Dendritic cell treated with granulocyte-macrophage colony-stimulating factor and Interleukin-4, amounts not matched to agents 40 ng/mL and 50 ng/mL, for 4 days (primary cell): ENCODE results near the gene ATR.
"Not testable (repeated sequence)": the region's sequence is repeated elsewhere in the genome, so short reads cannot be mapped to it uniquely, and the experiment has no call there.

Experiments used
- H3K27ac Mint-ChIP-seq: one replicate; pipeline ENCODE4 v1.8.0; 2022; ENCODE audit warnings: mild to moderate bottlenecking, mixed read lengths
- H3K27me3 Mint-ChIP-seq: one replicate; pipeline ENCODE4 v1.8.0; 2022; ENCODE audit warnings: mild to moderate bottlenecking, mixed read lengths
- H3K36me3 Mint-ChIP-seq: one replicate; pipeline ENCODE4 v1.8.0; 2022; ENCODE audit warnings: low read depth, mixed read lengths
- H3K4me1 Mint-ChIP-seq: one replicate; pipeline ENCODE4 v1.8.0; 2022; ENCODE audit warnings: low read depth, mixed read lengths
- H3K4me3 Mint-ChIP-seq: one replicate; pipeline ENCODE4 v1.8.0; 2022; ENCODE audit warnings: mild to moderate bottlenecking, moderate library complexity, mixed read lengths
- H3K9me3 Mint-ChIP-seq: one replicate; pipeline ENCODE4 v1.8.0; 2022; ENCODE audit warnings: mixed read lengths
- intact Hi-C: fragments of 100-400 bp; cut with micrococcal nuclease; formaldehyde crosslinking; loops from one replicate; pipeline ENCODE4 v1.15.0; 2022

The ATR gene

DNA sequence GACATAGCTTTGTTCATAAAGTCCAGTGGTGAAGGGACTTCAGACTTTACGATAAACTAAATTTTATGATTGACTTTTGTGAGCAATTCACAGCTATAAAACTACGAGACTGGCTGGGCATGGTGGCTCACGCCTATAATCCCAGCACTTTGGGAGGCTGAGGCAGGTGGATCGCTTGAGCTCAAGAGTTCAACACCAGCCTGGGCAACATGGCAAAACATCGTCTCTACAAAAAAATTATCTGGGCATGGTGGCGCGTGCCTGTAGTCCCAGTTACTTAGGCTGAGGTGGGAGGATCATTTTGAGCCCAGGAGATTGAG lies 24.8 kb upstream of the ATR start:
- H3K4me3 Mint-ChIP-seq, H3K36me3 Mint-ChIP-seq, H3K27ac Mint-ChIP-seq, H3K4me1 Mint-ChIP-seq, H3K27me3 Mint-ChIP-seq, intact Hi-C loops, H3K9me3 Mint-ChIP-seq: not testable (repeated sequence)

DNA sequence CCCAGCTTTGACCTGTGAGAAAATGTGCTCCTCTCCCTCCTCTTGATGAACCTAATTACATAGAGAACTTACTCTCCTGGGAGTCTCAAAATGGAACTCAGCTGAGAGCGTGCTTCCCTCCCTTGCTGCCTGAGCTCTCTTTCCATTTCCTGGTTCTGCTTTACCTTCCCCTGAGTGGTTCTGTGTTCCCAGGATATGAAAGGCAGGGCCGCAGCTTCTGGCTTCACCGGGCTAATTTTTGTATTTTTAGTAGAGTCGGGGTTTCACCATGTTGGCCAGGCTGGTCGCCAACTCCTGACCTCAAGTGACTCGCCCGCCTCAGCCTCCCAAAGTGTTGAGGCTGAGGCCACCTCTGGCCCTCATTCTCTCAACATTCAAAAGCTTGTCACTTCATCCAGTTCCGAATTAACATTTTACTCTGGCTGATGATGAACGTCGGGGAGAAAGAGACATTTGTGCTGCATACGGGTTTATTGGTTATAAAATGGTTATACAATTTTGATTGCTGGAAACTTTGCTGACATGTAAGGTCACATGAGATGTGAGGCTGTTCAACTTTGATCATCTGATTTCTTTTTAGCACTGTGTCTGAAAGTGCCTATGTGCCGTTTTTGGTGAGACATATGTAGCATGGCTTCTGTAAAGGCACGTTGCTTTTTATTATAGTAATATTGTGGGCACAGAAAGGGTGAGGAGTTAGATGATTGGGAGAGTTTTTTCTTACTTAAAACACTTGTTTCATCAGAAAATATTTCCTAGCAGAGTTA lies 24.3 kb upstream of the ATR start:
- Mint-ChIP-seq H3K27me3 (peaks cover 2% of the 10 kb centered on the region), H3K36me3 (no peaks in the 10 kb centered on the region), H3K9me3 (no peaks in the 10 kb centered on the region), H3K4me3 (no peak overlapping the region), H3K27ac (no peak overlapping the region), H3K4me1 (no peaks in the 10 kb centered on the region)
- intact Hi-C loops, result no loop called here

DNA sequence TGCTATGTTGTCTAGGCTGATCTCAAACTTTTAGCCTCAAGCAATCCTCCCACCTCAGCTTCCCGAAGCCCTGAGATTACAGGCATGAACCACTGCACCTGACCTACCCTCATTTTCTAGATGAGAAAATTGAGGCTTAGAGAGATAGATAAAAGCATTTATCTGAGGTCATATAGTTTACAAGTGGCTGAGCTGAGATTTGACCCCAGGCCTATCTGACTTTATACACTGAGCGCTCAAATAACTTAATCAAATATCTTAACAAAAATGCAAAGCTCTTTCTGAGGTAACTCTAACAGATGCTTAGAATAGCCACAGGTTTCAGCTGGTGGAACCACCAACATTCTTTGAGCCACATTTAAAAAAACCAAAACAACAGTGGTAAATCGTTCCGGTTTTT lies 23.2 kb upstream of the ATR start:
- no peaks in the 10 kb centered on the region for H3K36me3 Mint-ChIP-seq
- peaks cover 11% of the 10 kb centered on the region for H3K27me3 Mint-ChIP-seq
- no peak overlapping the region for H3K27ac Mint-ChIP-seq
- H3K4me1 Mint-ChIP-seq, result no peaks in the 10 kb centered on the region
- intact Hi-C loops, result no loop called here
- H3K4me3 Mint-ChIP-seq, result no peak overlapping the region
- no peaks in the 10 kb centered on the region for H3K9me3 Mint-ChIP-seq

DNA sequence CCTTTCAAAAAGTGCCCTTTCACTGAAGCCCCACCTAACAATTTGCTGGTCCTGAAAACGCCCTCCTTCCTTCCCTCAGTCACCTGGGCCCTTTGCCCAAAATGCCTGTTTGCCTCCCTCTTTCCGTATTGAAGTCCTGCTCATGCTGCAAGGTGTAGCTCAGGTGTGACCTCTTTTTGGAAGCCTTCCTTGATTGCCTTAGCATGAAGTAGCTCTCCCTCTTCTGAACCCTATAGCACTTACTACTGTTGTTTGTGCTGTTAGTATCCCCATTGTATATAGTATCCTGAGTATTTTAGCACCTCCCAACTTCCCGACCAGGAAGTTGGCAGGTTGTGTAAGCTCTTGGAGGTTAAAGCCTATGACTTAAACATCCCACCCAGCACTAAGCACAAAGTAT lies 19.4 kb upstream of the ATR start:
- Mint-ChIP-seq H3K36me3 (peaks cover 6% of the 10 kb centered on the region), H3K27me3 (peaks cover 14% of the 10 kb centered on the region), H3K27ac (no peak overlapping the region), H3K4me3 (no peak overlapping the region), H3K4me1 (peaks cover 7% of the 10 kb centered on the region), H3K9me3 (no peaks in the 10 kb centered on the region)
- intact Hi-C loops, result loop anchor here (2.0 to 10.0 kb wide), 2 partner anchors 15 to 127 kb away; partner anchors contain the start of gene TRPC1

DNA sequence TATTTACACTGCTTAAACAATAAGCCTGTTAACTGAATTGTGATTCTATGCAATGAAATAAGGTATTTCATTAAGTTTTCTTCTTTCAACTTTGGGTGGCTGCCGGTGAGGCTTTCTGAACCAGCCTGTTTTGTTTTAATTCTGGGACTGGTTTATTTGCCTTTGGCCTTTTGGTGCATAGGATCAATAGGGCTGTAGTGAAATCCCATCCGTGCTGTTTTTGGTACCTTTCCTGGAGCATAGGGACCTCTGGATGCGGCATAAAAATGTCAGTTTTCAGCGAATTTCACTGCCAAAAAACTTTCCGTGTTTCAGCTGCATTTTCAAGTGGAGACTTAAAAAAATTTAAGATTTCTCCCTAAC lies 18.2 kb upstream of the ATR start:
- intact Hi-C loops, result loop anchor here (2.0 to 10.0 kb wide), 2 partner anchors 14 to 128 kb away; partner anchors contain the start of gene TRPC1
- peaks cover 16% of the 10 kb centered on the region for H3K27me3 Mint-ChIP-seq
- peaks cover 7% of the 10 kb centered on the region for H3K4me1 Mint-ChIP-seq
- H3K27ac Mint-ChIP-seq, result peak overlapping the region; percentile 79
- H3K36me3 Mint-ChIP-seq, result peaks cover 6% of the 10 kb centered on the region
- peak overlapping the region; percentile 94 for H3K4me3 Mint-ChIP-seq
- no peaks in the 10 kb centered on the region for H3K9me3 Mint-ChIP-seq

DNA sequence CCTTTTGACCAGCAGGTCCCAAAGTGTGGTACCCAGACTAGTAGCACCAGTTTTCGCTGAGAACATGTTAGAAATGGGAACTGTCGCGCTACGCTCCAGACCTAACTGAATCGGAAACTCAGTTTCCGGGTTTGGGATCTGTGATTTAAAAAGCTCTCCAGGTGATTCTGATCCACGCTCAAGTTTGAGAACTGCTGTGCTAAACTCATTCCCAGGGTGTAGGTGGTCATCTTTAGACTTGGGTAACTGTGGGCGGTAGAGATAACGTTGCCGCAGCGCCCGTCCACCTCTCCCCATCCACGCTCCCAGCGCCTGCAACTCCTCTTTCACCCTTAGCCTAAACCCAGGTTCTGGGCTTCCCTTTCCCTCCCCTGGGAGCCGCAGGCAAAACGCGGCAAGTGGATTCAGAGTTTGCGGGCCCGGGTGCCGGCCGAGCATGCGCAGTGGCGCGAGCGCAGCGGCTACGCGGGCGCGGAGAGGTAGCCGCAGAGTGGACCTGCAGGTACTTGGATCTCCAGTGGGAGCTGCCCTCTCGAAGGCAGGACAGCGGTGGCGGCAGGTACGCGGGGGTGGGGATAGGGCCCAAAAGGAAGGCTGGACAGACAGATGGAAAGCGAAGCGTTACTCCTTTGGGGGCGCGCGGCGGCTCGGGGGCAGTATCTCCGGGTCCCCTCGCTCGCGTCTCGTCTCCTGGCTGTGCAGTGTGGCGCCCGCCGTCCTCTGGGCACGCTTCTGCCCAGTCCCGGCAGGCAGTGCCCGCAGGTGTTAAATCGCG lies 17.6 kb upstream of the ATR start, which contains the start of gene PLS1:
Gene PLS1, plus strand, starts transcription at position 443 of the 775 bp plus-strand sequence. CDS start 67,845 bp downstream, outside the sequence.
- Mint-ChIP-seq H3K4me1 (peaks cover 7% of the 10 kb centered on the region), H3K4me3 (peak within 1 kb of the TSS; percentile 94), H3K27me3 (peaks cover 16% of the 10 kb centered on the region), H3K9me3 (no peaks in the 10 kb centered on the region), H3K27ac (peak within 1 kb of the TSS; percentile 79), H3K36me3 (peaks cover 6% of the 10 kb centered on the region)
- intact Hi-C loops, result loop anchor here (2.0 to 10.0 kb wide), 2 partner anchors 13 to 129 kb away; partner anchors contain the start of gene TRPC1

DNA sequence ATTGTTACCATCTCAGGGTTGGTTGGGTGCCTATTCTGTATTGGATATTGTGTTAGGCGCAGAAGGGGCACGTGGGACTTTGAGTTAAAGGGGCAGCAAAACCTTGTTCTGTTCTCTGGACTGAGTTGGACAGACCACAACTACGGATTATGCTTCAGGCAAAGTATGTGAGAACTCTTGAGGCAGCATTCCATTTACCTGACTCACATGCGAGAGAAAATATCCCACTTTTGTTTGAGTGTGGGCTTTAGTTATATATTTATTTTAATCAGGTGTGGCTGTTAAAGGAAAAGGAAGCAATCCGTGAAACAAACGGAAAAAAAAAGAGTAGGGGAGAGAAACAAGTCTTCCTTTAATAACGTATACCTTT lies 17.0 kb upstream of the ATR start:
- Mint-ChIP-seq H3K36me3 (peaks cover 6% of the 10 kb centered on the region), H3K4me1 (peaks cover 7% of the 10 kb centered on the region), H3K9me3 (no peaks in the 10 kb centered on the region), H3K4me3 (peak overlapping the region; percentile 94), H3K27ac (peak overlapping the region; percentile 79), H3K27me3 (peaks cover 16% of the 10 kb centered on the region)
- intact Hi-C loops, result loop anchor here (10.0 kb wide), 1 partner anchor 129 kb away; the partner anchor contains the start of gene TRPC1

DNA sequence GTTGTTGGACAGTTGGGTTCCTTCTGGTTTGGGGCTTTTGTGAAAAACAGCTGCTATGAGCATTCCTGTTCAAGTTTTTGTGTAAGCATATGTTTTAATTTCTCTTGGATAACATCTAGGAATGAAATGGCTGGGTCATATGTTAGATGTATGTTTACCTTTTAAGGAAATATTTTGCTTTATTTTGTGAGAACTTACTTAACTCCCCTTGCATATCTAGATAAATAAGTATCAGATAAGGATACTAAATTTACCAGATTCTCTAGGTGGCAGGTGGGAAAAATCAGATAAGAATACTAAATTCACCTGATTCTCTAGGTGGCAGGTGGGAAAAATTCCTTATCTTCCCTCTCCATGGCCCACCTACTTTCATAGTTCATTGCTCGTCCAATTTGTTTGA lies 16.6 kb upstream of the ATR start:
- intact Hi-C loops, result loop anchor here (10.0 kb wide), 1 partner anchor 130 kb away; the partner anchor contains the start of gene TRPC1
- no peak overlapping the region for H3K4me3 Mint-ChIP-seq
- H3K4me1 Mint-ChIP-seq, result peaks cover 7% of the 10 kb centered on the region
- no peaks in the 10 kb centered on the region for H3K9me3 Mint-ChIP-seq
- H3K27me3 Mint-ChIP-seq, result peaks cover 16% of the 10 kb centered on the region
- no peak overlapping the region for H3K27ac Mint-ChIP-seq
- peaks cover 6% of the 10 kb centered on the region for H3K36me3 Mint-ChIP-seq

DNA sequence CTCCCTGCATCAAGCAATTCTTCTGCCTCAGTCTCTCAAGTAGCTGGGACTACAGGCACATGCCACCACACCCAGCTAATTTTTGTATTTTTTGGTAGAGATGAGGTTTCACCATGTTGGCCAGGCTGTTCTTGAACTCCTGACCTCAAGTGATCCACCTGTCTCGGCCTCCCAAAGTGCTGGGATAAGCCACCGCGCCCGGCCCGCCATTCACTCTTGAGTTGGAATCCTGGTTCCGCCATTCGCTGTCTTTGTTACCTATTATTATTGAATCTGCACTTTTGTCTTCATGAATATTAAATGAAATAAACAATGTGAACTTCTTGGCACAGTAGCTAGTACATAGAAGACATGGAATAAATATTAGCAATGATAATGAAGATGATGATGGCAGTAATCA lies 13.7 kb upstream of the ATR start:
- H3K27ac Mint-ChIP-seq, H3K36me3 Mint-ChIP-seq, H3K9me3 Mint-ChIP-seq, H3K4me1 Mint-ChIP-seq, H3K4me3 Mint-ChIP-seq: not testable (repeated sequence)
- intact Hi-C loops, result loop anchor here (10.0 kb wide), 1 partner anchor 133 kb away; the partner anchor contains the start of gene TRPC1
- peaks cover 10% of the 10 kb centered on the region for H3K27me3 Mint-ChIP-seq

DNA sequence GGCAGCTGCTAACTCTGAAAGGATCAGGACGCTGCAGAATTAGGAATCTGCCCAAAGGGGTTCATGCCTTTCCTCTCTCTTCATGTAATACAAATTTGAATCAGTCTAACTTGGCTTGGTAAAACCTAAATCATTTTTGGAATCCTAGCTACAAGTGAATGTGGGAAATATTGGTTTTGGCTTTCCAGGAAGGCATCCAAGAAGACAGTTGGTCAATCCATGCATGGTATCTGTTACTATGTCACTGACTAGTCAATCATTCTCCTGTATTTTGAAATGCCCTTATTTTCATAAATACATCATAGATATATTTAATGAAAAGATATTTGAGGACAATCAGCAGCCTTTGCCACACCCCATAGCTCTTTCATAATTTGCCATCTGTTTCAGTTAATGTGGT lies 10.2 kb upstream of the ATR start:
- H3K27ac Mint-ChIP-seq, result no peak overlapping the region
- no peaks in the 10 kb centered on the region for H3K9me3 Mint-ChIP-seq
- peaks cover 2% of the 10 kb centered on the region for H3K27me3 Mint-ChIP-seq
- H3K4me1 Mint-ChIP-seq, result no peaks in the 10 kb centered on the region
- H3K4me3 Mint-ChIP-seq, result no peak overlapping the region
- intact Hi-C loops, result loop anchor here (5.0 kb wide), 4 partner anchors 94 to 399 kb away; no protein-coding TSS in a partner anchor
- H3K36me3 Mint-ChIP-seq, result no peaks in the 10 kb centered on the region

DNA sequence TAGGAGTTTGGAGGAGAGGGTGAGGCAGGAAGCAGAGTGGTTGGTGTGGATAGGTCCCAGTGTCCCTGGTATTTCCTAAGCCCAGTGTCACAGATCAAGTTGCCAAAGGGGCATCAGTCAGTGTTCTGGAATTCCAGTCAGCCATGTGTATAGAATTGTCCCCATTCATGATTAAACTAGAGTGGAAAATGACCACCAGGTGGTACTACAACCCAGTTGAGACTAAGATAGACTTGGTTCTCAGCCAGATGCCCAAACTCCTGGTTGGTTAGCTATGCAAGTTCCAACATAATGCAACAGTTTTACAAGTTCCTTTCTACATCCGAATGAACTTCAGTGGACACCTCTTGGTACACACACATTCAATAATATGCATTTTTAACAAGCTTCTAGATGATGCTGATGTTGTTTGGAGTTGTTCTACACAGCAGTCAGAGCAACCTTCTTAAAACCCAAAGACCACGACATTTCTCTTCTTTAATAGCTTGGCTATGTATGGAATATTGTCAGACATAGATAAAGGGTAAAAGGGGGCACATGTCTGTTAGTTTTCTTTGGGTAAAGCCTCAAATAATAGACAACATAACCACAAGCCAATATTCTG lies 8.4 kb upstream of the ATR start:
- intact Hi-C loops, result loop anchor here (5.0 kb wide), 4 partner anchors 95 to 400 kb away; no protein-coding TSS in a partner anchor
- no peaks in the 10 kb centered on the region for H3K4me1 Mint-ChIP-seq
- H3K27ac Mint-ChIP-seq, result no peak overlapping the region
- H3K36me3 Mint-ChIP-seq, result no peaks in the 10 kb centered on the region
- no peaks in the 10 kb centered on the region for H3K9me3 Mint-ChIP-seq
- H3K27me3 Mint-ChIP-seq, result peaks cover 5% of the 10 kb centered on the region
- H3K4me3 Mint-ChIP-seq, result no peak overlapping the region

DNA sequence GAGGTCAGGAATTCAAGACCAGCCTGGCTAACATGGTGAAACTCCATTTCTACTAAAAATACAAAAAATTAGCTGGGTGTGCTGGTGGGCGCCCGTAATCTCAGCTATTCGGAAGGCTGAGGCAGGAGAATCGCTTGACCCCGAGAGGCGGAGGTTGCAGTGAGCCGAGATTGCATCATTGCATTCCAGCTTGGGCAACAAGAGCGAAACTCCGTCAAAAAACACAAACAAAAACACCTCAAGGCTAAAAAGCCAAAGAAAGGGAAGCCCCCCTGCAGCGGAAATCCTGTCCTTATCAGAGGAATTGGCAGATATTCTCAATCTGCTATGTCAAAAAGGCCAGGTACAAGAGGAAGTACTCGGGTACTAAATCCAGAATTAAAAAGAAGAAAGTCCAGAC lies 2.5 kb upstream of the ATR start:
- H3K9me3 Mint-ChIP-seq, intact Hi-C loops, H3K4me3 Mint-ChIP-seq, H3K27ac Mint-ChIP-seq, H3K27me3 Mint-ChIP-seq: not testable (repeated sequence)
- Mint-ChIP-seq H3K4me1 (peaks cover 29% of the 10 kb centered on the region), H3K36me3 (peaks cover 12% of the 10 kb centered on the region)

DNA sequence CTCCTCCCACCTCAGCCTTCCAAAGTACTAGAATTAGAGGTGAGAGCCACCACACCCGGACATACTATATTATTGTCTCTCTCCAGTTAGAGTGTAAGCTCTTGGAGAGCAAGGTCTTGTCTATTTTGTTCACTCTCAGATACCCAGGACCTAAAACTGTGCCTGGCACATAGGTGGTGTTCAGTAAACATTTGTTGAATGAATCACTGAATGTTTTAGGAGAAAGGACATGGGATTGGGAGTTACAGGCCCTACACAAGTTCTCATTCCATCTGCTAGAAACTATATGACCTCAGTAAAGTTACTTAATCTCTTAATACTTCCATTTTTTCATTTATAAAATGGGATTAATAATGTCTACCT lies 1.5 kb upstream of the ATR start:
- H3K27me3 Mint-ChIP-seq, result peaks cover 8% of the 10 kb centered on the region
- intact Hi-C loops, result no loop called here

More for the DNA sequence above, 1.5 kb upstream of the ATR start:
- H3K4me1 Mint-ChIP-seq, result peaks cover 40% of the 10 kb centered on the region
- no peak overlapping the region for H3K4me3 Mint-ChIP-seq
- no peaks in the 10 kb centered on the region for H3K9me3 Mint-ChIP-seq
- peak overlapping the region; percentile 99 for H3K27ac Mint-ChIP-seq
- H3K36me3 Mint-ChIP-seq, result peaks cover 20% of the 10 kb centered on the region
